Renal cortex interstitium (tissue), 15 donors: ENCODE measurements around the gene ARFGEF3. TPM values are rescaled to one million over a fixed set of nuclear protein-coding genes. Genes with fewer than 3 reads are reported as not detected.
"Not testable (repeated sequence)": the region's sequence is repeated elsewhere in the genome, so short reads cannot be mapped to it uniquely, and the experiment has no call there.

ENCODE experiments used
- DNase-seq, 11 donors: peaks; one replicate each; pipeline ENCODE4 v3.0.0-alpha.2; 2013; ENCODE audit warnings: low read depth in 9 of 11, low spot score in 4 of 11; ENCODE audit errors: extremely low read depth in 1 of 11
- long read RNA-seq, 16 experiments: transcript quantifications; one replicate each; lab custom pipeline, GENCODE V29; 2026
- polyA plus RNA-seq, 3 donors: library from polyadenylated mRNA; unstranded; fragments of 120-200 nt; gene quantifications; one replicate each; pipeline ENCODE4 v1.2.1, GENCODE V29; 2013; ENCODE audit not compliant: insufficient read length in 3 of 3

ARFGEF3 gene
- polyA plus RNA-seq, result 1 to 10 TPM; 6.1 to 6.8 (median 6.7) TPM
- long read RNA-seq, donor 1, result 0 reads
- long read RNA-seq, donor 2, result 0 reads
- long read RNA-seq, donor 3, result 0 reads
- long read RNA-seq, donor 4, result 0 reads
- long read RNA-seq, donor 5, result 0 reads
- long read RNA-seq, donor 6, result 0 reads
- long read RNA-seq, donor 7, result 0 reads
- long read RNA-seq, donor 8, result 0 reads
- long read RNA-seq, donor 9, result 0 reads
- long read RNA-seq, donor 10, result 0 reads
- long read RNA-seq, donor 11, result 0 reads
- long read RNA-seq, donor 12, result 0 reads
- long read RNA-seq, donor 13, result 0 reads
- long read RNA-seq, donor 14, result 0 reads
- long read RNA-seq, donor 15, result 0 reads
- long read RNA-seq, donor 16, result 0 reads

GRCh38 chr6:138161338-138162110, at the start of gene ARFGEF3:
Gene ARFGEF3, plus strand, starts transcription at chr6:138161939. Its CDS starts 148 bp downstream, at chr6:138162087.
- DNase-seq, result peak in 3 of 11 donors; percentile 17 to 27 (median 27)

GRCh38 chr6:138113588-138114210, 48.0 kb upstream of the ARFGEF3 start:
- no peak for DNase-seq

GRCh38 chr6:138115201-138115600, 46.5 kb upstream of the ARFGEF3 start:
- no peak for DNase-seq

- DNase-seq, result peak in 9 of 11 donors; percentile 44 to 69 (median 61)
Observed at GRCh38 chr6:138115877-138116660, 45.7 kb upstream of the ARFGEF3 start.

- DNase-seq, result no peak
Observed at GRCh38 chr6:138116661-138116999, 45.1 kb upstream of the ARFGEF3 start.

GRCh38 chr6:138117376-138117914, 44.3 kb upstream of the ARFGEF3 start:
- DNase-seq, result no peak

GRCh38 chr6:138119229-138119628, 42.5 kb upstream of the ARFGEF3 start:
- DNase-seq, result not testable (repeated sequence)

GRCh38 chr6:138119976-138120375, 41.8 kb upstream of the ARFGEF3 start:
- no peak for DNase-seq

- no peak for DNase-seq
Observed at GRCh38 chr6:138124096-138124495, 37.6 kb upstream of the ARFGEF3 start.

- DNase-seq, result no peak
Observed at GRCh38 chr6:138128096-138128495, 33.6 kb upstream of the ARFGEF3 start.

GRCh38 chr6:138129190-138129589, 32.5 kb upstream of the ARFGEF3 start:
- no peak for DNase-seq

- DNase-seq, result no peak
Observed at GRCh38 chr6:138142806-138143205, 18.9 kb upstream of the ARFGEF3 start.

GRCh38 chr6:138145402-138145801, 16.3 kb upstream of the ARFGEF3 start:
- DNase-seq, result no peak

GRCh38 chr6:138146544-138146943, 15.2 kb upstream of the ARFGEF3 start:
- DNase-seq, result no peak

- DNase-seq, result no peak
Observed at GRCh38 chr6:138155443-138155842, 6.3 kb upstream of the ARFGEF3 start.

- DNase-seq, result no peak
Observed at GRCh38 chr6:138157986-138158638, 3.6 kb upstream of the ARFGEF3 start.

- DNase-seq, result no peak
Observed at GRCh38 chr6:138159246-138159645, 2.5 kb upstream of the ARFGEF3 start.

GRCh38 chr6:138160329-138161087, 1.2 kb upstream of the ARFGEF3 start:
- no peak for DNase-seq
